IMR-90 (cell line): ENCODE results near the gene JPH3. TPM values are rescaled to one million over a fixed set of nuclear protein-coding genes. Genes with fewer than 3 reads are reported as not detected.

Experiments used
- ATAC-seq: fragments of 200-7000 bp; cut with Tn5 transposase; 2 replicates; pipeline ENCODE4 v1.9.1; 2020; ENCODE audit warnings: low read depth, mild to moderate bottlenecking, moderate library complexity
- BruUV-seq: library from RNA; stranded (reverse); fragments of 400-500 nt; replicated peaks from 2 replicates; lab custom pipeline; 2021; lab: Mats Ljungman, UMichigan
- CTCF ChIA-PET: fragments of 300-600 bp; formaldehyde crosslinking; extraction: SDS; loops from one replicate; lab custom pipeline; 2021; ENCODE audit warnings: antibody characterized with exemption; lab: Yijun Ruan, JAX
- POLR2A ChIA-PET: fragments of 300-600 bp; sonication (Branson Sonifier 250); formaldehyde crosslinking; loops from one replicate; lab custom pipeline; 2022; ENCODE audit warnings: antibody characterized with exemption; ENCODE audit not compliant: unreplicated experiment; lab: Charles Lee
- DNase-seq: peaks from one replicate; pipeline ENCODE4 v3.0.0; 2013
- H2AFZ ChIP-seq: replicated peaks from 2 replicates; pipeline ENCODE3; 2013; ENCODE audit warnings: low read length, mild to moderate bottlenecking; ENCODE audit not compliant: poor library complexity
- H2AK5ac ChIP-seq: 2 replicates; pipeline ENCODE4 v1.6.1; 2013; ENCODE audit warnings: low read depth, low read length, inconsistent platforms
- H2AK9ac ChIP-seq: replicated peaks from 2 replicates; pipeline ENCODE3; 2013; ENCODE audit warnings: mild to moderate bottlenecking, low read depth, low read length, moderate library complexity; ENCODE audit not compliant: poor library complexity
- H2BK120ac ChIP-seq: 2 replicates; pipeline ENCODE4 v1.6.1; 2013; ENCODE audit warnings: low read depth, low read length, inconsistent platforms
- H2BK15ac ChIP-seq: 3 replicates; pipeline ENCODE4 v1.6.1; 2013; ENCODE audit warnings: low read depth, low read length, inconsistent platforms
- H2BK20ac ChIP-seq: 2 replicates; pipeline ENCODE4 v1.6.1; 2013; ENCODE audit warnings: low read depth, mild to moderate bottlenecking, inconsistent platforms, low read length, moderate library complexity
- H2BK5ac ChIP-seq: 2 replicates; pipeline ENCODE4 v1.6.1; 2013; ENCODE audit warnings: mild to moderate bottlenecking, low read depth, low read length, inconsistent platforms; ENCODE audit not compliant: poor library complexity, severe bottlenecking
- H3K14ac ChIP-seq: replicated peaks from 2 replicates; pipeline ENCODE4 v1.6.1; 2013; ENCODE audit warnings: low read depth, low read length, inconsistent platforms
- H3K18ac ChIP-seq: 2 replicates; pipeline ENCODE4 v1.6.1; 2013; ENCODE audit warnings: low read depth, low read length, control low read depth
- H3K23ac ChIP-seq: 2 replicates; pipeline ENCODE4 v1.6.1; 2013; ENCODE audit warnings: low read depth, low read length, inconsistent platforms
- H3K27ac ChIP-seq: 2 replicates; pipeline ENCODE4 v1.5.1; 2013; ENCODE audit warnings: mild to moderate bottlenecking, control low read depth, low read length; ENCODE audit not compliant: insufficient read depth
- H3K27me3 ChIP-seq: 2 replicates; pipeline ENCODE4 v1.6.1; 2013; ENCODE audit warnings: low read length; ENCODE audit not compliant: control insufficient read depth, insufficient read depth
- H3K36me3 ChIP-seq: 2 replicates; pipeline ENCODE4 v1.6.1; 2013; ENCODE audit warnings: low read length, mixed read lengths; ENCODE audit not compliant: control insufficient read depth, insufficient read depth
- H3K4ac ChIP-seq: 2 replicates; pipeline ENCODE4 v1.6.1; 2013; ENCODE audit warnings: low read depth, low read length, inconsistent platforms
- H3K4me1 ChIP-seq: 2 replicates; pipeline ENCODE4 v1.6.1; 2013; ENCODE audit warnings: low read length, mixed read lengths; ENCODE audit not compliant: control insufficient read depth, insufficient read depth
- H3K4me2 ChIP-seq: 2 replicates; pipeline ENCODE4 v1.6.1; 2013; ENCODE audit warnings: low read depth, mild to moderate bottlenecking, control low read depth, low read length, moderate library complexity
- H3K4me3 ChIP-seq: 2 replicates; pipeline ENCODE4 v1.5.1; 2013; ENCODE audit warnings: low read depth, mild to moderate bottlenecking, control low read depth, low read length, moderate library complexity; ENCODE audit not compliant: insufficient read depth
- H3K56ac ChIP-seq: 2 replicates; pipeline ENCODE4 v1.6.1; 2013; ENCODE audit warnings: low read length, inconsistent platforms; ENCODE audit not compliant: insufficient read depth; ENCODE audit errors: extremely low read depth
- H3K79me1 ChIP-seq, 2 experiments: 2 replicates each; pipeline ENCODE4 v1.6.1; 2013; ENCODE audit warnings: low read length in 2 of 2, inconsistent platforms in 1 of 2, low read depth in 1 of 2
- H3K9ac ChIP-seq: 2 replicates; pipeline ENCODE4 v1.6.1; 2013; ENCODE audit warnings: low read depth, low read length, control low read depth
- H3K9me1 ChIP-seq: 2 replicates; pipeline ENCODE4 v1.6.1; 2013; ENCODE audit warnings: low read length, inconsistent platforms; ENCODE audit not compliant: insufficient read depth
- H3K9me3 ChIP-seq: 2 replicates; pipeline ENCODE4 v1.6.1; 2013; ENCODE audit warnings: low read length; ENCODE audit not compliant: control insufficient read depth, insufficient read depth
- H4K20me1 ChIP-seq: 2 replicates; pipeline ENCODE4 v1.6.1; 2013; ENCODE audit warnings: low read length, inconsistent platforms; ENCODE audit not compliant: insufficient read depth
- H4K5ac ChIP-seq: 2 replicates; pipeline ENCODE4 v1.6.1; 2013; ENCODE audit warnings: mild to moderate bottlenecking, low read depth, low read length, control low read depth
- H4K8ac ChIP-seq, 2 experiments: 2 replicates each; pipeline ENCODE4 v1.6.1; 2013; ENCODE audit warnings: low read depth in 2 of 2, low read length in 2 of 2, control low read depth in 1 of 2, inconsistent platforms in 1 of 2
- H4K91ac ChIP-seq: 2 replicates; pipeline ENCODE4 v1.6.1; 2013; ENCODE audit warnings: low read depth, low read length, inconsistent platforms; ENCODE audit not compliant: insufficient read depth
- CHD1 ChIP-seq: IDR thresholded peaks from 2 replicates; pipeline ENCODE4 v1.6.1; 2012; ENCODE audit warnings: low read depth, low read length, improper control_type of control experiment
- CTCF ChIP-seq: conservative IDR thresholded peaks from 2 replicates; pipeline ENCODE4 v1.5.1; 2012; ENCODE audit warnings: mild to moderate bottlenecking, low read depth, low read length, improper control_type of control experiment
- MAFK ChIP-seq: IDR thresholded peaks from 2 replicates; pipeline ENCODE4 v1.6.1; 2012; ENCODE audit warnings: low read depth, low read length, improper control_type of control experiment
- MAZ ChIP-seq: IDR thresholded peaks from 2 replicates; pipeline ENCODE4 v1.6.1; 2012; ENCODE audit warnings: low read depth, mild to moderate bottlenecking, low read length, improper control_type of control experiment, moderate library complexity, borderline replicate concordance
- NFE2L2 ChIP-seq: fragments of 150-350 bp; IDR thresholded peaks from 2 replicates; pipeline ENCODE4 v1.6.1; 2016; ENCODE audit warnings: low read depth, mild to moderate bottlenecking, low read length
- RAD21 ChIP-seq: IDR thresholded peaks from 2 replicates; pipeline ENCODE4 v1.6.1; 2012; ENCODE audit warnings: low read length, improper control_type of control experiment
- RFX5 ChIP-seq: IDR thresholded peaks from 2 replicates; pipeline ENCODE4 v1.8.0; 2012; ENCODE audit warnings: low read depth, mild to moderate bottlenecking, low read length, moderate library complexity
- WGBS, 2 experiments: methylation state at CpG; one replicate each; pipeline versions ENCODE4 v1.1.5 to v1.1.7; 2013; ENCODE audit warnings: missing lambda C conversion rate in 2 of 2; ENCODE audit not compliant: insufficient read length in 1 of 2; ENCODE audit errors: extremely low coverage in 2 of 2; 5-methylcytosine and 5-hydroxymethylcytosine counted together
- dilution Hi-C: fragments of 300-500 bp; cut with HindIII; formaldehyde crosslinking; loops from one replicate; pipeline ENCODE4 v1.14.3; 2018; ENCODE audit warnings: low sequenced_read_pairs; ENCODE audit not compliant: unreplicated experiment
- in situ Hi-C: fragments of 300-500 bp; cut with MboI; formaldehyde crosslinking; loops from 3 replicates; pipeline ENCODE4 v1.14.3; 2019; ENCODE audit warnings: low sequenced_read_pairs, inconsistent platforms, mixed read lengths
- intact Hi-C: fragments of 100-400 bp; cut with micrococcal nuclease; formaldehyde crosslinking; loops from 2 replicates; pipeline ENCODE4 v1.10.0; 2022
- polyA plus RNA-seq, 3 experiments: library from polyadenylated mRNA; depleted of rRNA; stranded (reverse); fragments of >200 nt; gene quantifications; 2 replicates each; pipeline ENCODE4 v1.2.3, GENCODE V29; 2012; ENCODE audit warnings: low replicate concordance in 1 of 3
- total RNA-seq: library from RNA; depleted of rRNA; stranded (reverse); fragments of >200 nt; gene quantifications from 2 replicates; pipeline ENCODE4 v1.2.3, GENCODE V29; 2012

The JPH3 gene
- total and polyA plus RNA-seq, 2 of the 4 experiments (the other 2 are of a cell fraction) = 0.03 TPM; not detected in 1

- no peak overlapping the region for H3K4ac ChIP-seq
- H2AK9ac ChIP-seq = no peak overlapping the region
- H3K9me1 ChIP-seq = peaks cover 5% of the 10 kb centered on the region
- no peaks in the 10 kb centered on the region for H3K27me3 ChIP-seq
- no peak overlapping the region for H3K27ac ChIP-seq
- no peak overlapping the region for H2BK20ac ChIP-seq
- intact Hi-C loops (no loop called here), in situ Hi-C loops (no loop called here), dilution Hi-C loops (no loop called here)
- H3K4me1 ChIP-seq = no peaks in the 10 kb centered on the region
- peaks cover 0 to 21% of the 10 kb centered on the region in 2 experiments; a peak in 3 of 4 replicates for H3K79me1 ChIP-seq
- H3K23ac ChIP-seq = no peak overlapping the region
- WGBS, 2 experiments = 80% methylated on average over 9 of the region's 23 CpGs; no CpG with 5 or more reads in 1 of the 2 experiments
- ChIA-PET CTCF (no interaction called here), POLR2A (no interaction called here)
- DNase-seq (no peak), ATAC-seq (no peak)
- no peak overlapping the region for H3K56ac ChIP-seq
- H4K91ac ChIP-seq = no peak overlapping the region
- BruUV-seq = no TSS peak
- no peak overlapping the region for H3K14ac ChIP-seq
- H2BK120ac ChIP-seq = no peak overlapping the region
- H3K4me2 ChIP-seq = no peak overlapping the region
- peaks cover 21% of the 10 kb centered on the region for H4K20me1 ChIP-seq
- no peak overlapping the region for H3K9ac ChIP-seq
- H3K18ac ChIP-seq = no peak overlapping the region
- TF ChIP-seq RFX5 (no peak), MAZ (no peak), CTCF (no peak), RAD21 (no peak), NFE2L2 (no peak), MAFK (no peak), CHD1 (no peak)
- no peak overlapping the region for H2BK15ac ChIP-seq
- no peak overlapping the region for H4K5ac ChIP-seq
- no peaks in the 10 kb centered on the region for H3K9me3 ChIP-seq
- peaks cover 12% of the 10 kb centered on the region for H3K36me3 ChIP-seq
- H4K8ac ChIP-seq = no peak overlapping the region
- H2BK5ac ChIP-seq = no peak overlapping the region
- no peak overlapping the region for H2AK5ac ChIP-seq
- no peak overlapping the region for H3K4me3 ChIP-seq
- H2AFZ ChIP-seq = no peak overlapping the region
These were observed 133.1 kb downstream of the JPH3 start for GRCh38 chr16:87735270-87736007.
